Activated T-helper 17 cell treated with anti-CD3 and anti-CD28 coated beads, Interleukin-2, amount 50 U/mL, for 72 hours (primary cell): Measurements from ENCODE around the gene GCA. TPM values are rescaled to one million over a fixed set of nuclear protein-coding genes. Genes with fewer than 3 reads are reported as not detected.

ENCODE experiments used
- ATAC-seq: fragments of 150-1000 bp; cut with Tn5 transposase; replicated peaks from 2 replicates; pipeline ENCODE4 v1.10.0; 2021; ENCODE audit warnings: mild to moderate bottlenecking, moderate library complexity
- H3K27ac Mint-ChIP-seq: one replicate; pipeline ENCODE4 v1.8.0; 2022; ENCODE audit warnings: mixed read lengths
- H3K27me3 Mint-ChIP-seq: one replicate; pipeline ENCODE4 v1.8.0; 2022; ENCODE audit warnings: mixed read lengths
- H3K36me3 Mint-ChIP-seq: one replicate; pipeline ENCODE4 v1.8.0; 2022; ENCODE audit warnings: low read depth, mild to moderate bottlenecking, mixed read lengths
- H3K4me1 Mint-ChIP-seq: one replicate; pipeline ENCODE4 v1.8.0; 2022; ENCODE audit warnings: mixed read lengths
- H3K4me3 Mint-ChIP-seq: one replicate; pipeline ENCODE4 v1.8.0; 2022; ENCODE audit warnings: mild to moderate bottlenecking, mixed read lengths
- H3K9me3 Mint-ChIP-seq: one replicate; pipeline ENCODE4 v1.8.0; 2022; ENCODE audit warnings: mixed read lengths
- total RNA-seq, 2 donors: library from RNA; stranded (reverse); gene quantifications; one replicate each; pipeline ENCODE4 v1.2.3, GENCODE V29; 2022

The GCA gene
- total RNA-seq, result 10 to 100 TPM; 23.4 to 31.2 TPM

GRCh38 chr2:162343824-162344616, at the start of gene GCA:
TSS of gene GCA (plus strand) at chr2:162344132. CDS start at chr2:162344249, 117 bp downstream.
- Mint-ChIP-seq H3K27me3 (no peaks in the 10 kb centered on the region), H3K4me1 (no peaks in the 10 kb centered on the region), H3K27ac (peak within 1 kb of the TSS; percentile 86), H3K9me3 (no peaks in the 10 kb centered on the region), H3K36me3 (no peaks in the 10 kb centered on the region), H3K4me3 (peak within 1 kb of the TSS; percentile 93)
- peak; percentile 98 for ATAC-seq

- H3K36me3 Mint-ChIP-seq, result peaks cover 31% of the 10 kb centered on the region
- no peak for ATAC-seq
- no peak overlapping the region for H3K27ac Mint-ChIP-seq
- H3K4me1 Mint-ChIP-seq, result no peaks in the 10 kb centered on the region
- H3K9me3 Mint-ChIP-seq, result no peaks in the 10 kb centered on the region
- no peak overlapping the region for H3K4me3 Mint-ChIP-seq
- no peaks in the 10 kb centered on the region for H3K27me3 Mint-ChIP-seq
Observed at GRCh38 chr2:162295009-162295408, 48.9 kb upstream of the GCA start.

GRCh38 chr2:162297925-162298552, 45.9 kb upstream of the GCA start:
- Mint-ChIP-seq H3K9me3 (no peaks in the 10 kb centered on the region), H3K4me1 (no peaks in the 10 kb centered on the region), H3K36me3 (peaks cover 8% of the 10 kb centered on the region), H3K4me3 (no peak overlapping the region), H3K27me3 (no peaks in the 10 kb centered on the region), H3K27ac (no peak overlapping the region)
- peak; percentile 46 for ATAC-seq

GRCh38 chr2:162298669-162299335, 45.1 kb upstream of the GCA start:
- H3K9me3 Mint-ChIP-seq, result no peaks in the 10 kb centered on the region
- H3K4me1 Mint-ChIP-seq, result no peaks in the 10 kb centered on the region
- ATAC-seq, result no peak
- no peaks in the 10 kb centered on the region for H3K27me3 Mint-ChIP-seq
- no peak overlapping the region for H3K27ac Mint-ChIP-seq
- no peak overlapping the region for H3K4me3 Mint-ChIP-seq
- peaks cover 8% of the 10 kb centered on the region for H3K36me3 Mint-ChIP-seq

- Mint-ChIP-seq H3K9me3 (no peaks in the 10 kb centered on the region), H3K27me3 (no peaks in the 10 kb centered on the region), H3K4me1 (no peaks in the 10 kb centered on the region), H3K36me3 (peaks cover 15% of the 10 kb centered on the region), H3K27ac (no peak overlapping the region), H3K4me3 (no peak overlapping the region)
- no peak for ATAC-seq
Observed at GRCh38 chr2:162300266-162300665, 43.7 kb upstream of the GCA start.

- Mint-ChIP-seq H3K4me3 (no peak overlapping the region), H3K36me3 (peaks cover 16% of the 10 kb centered on the region), H3K27ac (no peak overlapping the region), H3K9me3 (no peaks in the 10 kb centered on the region), H3K4me1 (no peaks in the 10 kb centered on the region), H3K27me3 (no peaks in the 10 kb centered on the region)
- peak; percentile 49 for ATAC-seq
Observed at GRCh38 chr2:162301151-162301804, 42.7 kb upstream of the GCA start.

GRCh38 chr2:162301877-162302276, 42.1 kb upstream of the GCA start:
- H3K36me3 Mint-ChIP-seq, result peaks cover 22% of the 10 kb centered on the region
- no peak overlapping the region for H3K27ac Mint-ChIP-seq
- no peaks in the 10 kb centered on the region for H3K27me3 Mint-ChIP-seq
- H3K4me1 Mint-ChIP-seq, result no peaks in the 10 kb centered on the region
- H3K9me3 Mint-ChIP-seq, result no peaks in the 10 kb centered on the region
- ATAC-seq, result no peak
- no peak overlapping the region for H3K4me3 Mint-ChIP-seq

GRCh38 chr2:162305901-162306300, 38.0 kb upstream of the GCA start:
- Mint-ChIP-seq H3K4me1 (peaks cover 18% of the 10 kb centered on the region), H3K9me3 (no peaks in the 10 kb centered on the region), H3K27me3 (no peaks in the 10 kb centered on the region), H3K27ac (no peak overlapping the region), H3K36me3 (peaks cover 56% of the 10 kb centered on the region), H3K4me3 (no peak overlapping the region)
- no peak for ATAC-seq

GRCh38 chr2:162308747-162309503, 35.0 kb upstream of the GCA start:
- no peak overlapping the region for H3K4me3 Mint-ChIP-seq
- peaks cover 33% of the 10 kb centered on the region for H3K4me1 Mint-ChIP-seq
- ATAC-seq, result peak; percentile 37
- peaks cover 58% of the 10 kb centered on the region for H3K36me3 Mint-ChIP-seq
- no peak overlapping the region for H3K27ac Mint-ChIP-seq
- H3K9me3 Mint-ChIP-seq, result no peaks in the 10 kb centered on the region
- no peaks in the 10 kb centered on the region for H3K27me3 Mint-ChIP-seq

GRCh38 chr2:162312853-162313252, 31.1 kb upstream of the GCA start:
- peaks cover 36% of the 10 kb centered on the region for H3K36me3 Mint-ChIP-seq
- H3K4me3 Mint-ChIP-seq, result no peak overlapping the region
- H3K4me1 Mint-ChIP-seq, result peaks cover 44% of the 10 kb centered on the region
- no peak for ATAC-seq
- no peaks in the 10 kb centered on the region for H3K9me3 Mint-ChIP-seq
- no peak overlapping the region for H3K27ac Mint-ChIP-seq
- no peaks in the 10 kb centered on the region for H3K27me3 Mint-ChIP-seq

- H3K9me3 Mint-ChIP-seq, result no peaks in the 10 kb centered on the region
- no peak for ATAC-seq
- peaks cover 35% of the 10 kb centered on the region for H3K4me1 Mint-ChIP-seq
- peak overlapping the region; percentile 99 for H3K4me3 Mint-ChIP-seq
- no peaks in the 10 kb centered on the region for H3K27me3 Mint-ChIP-seq
- H3K27ac Mint-ChIP-seq, result peak overlapping the region; percentile 99
- H3K36me3 Mint-ChIP-seq, result peaks cover 23% of the 10 kb centered on the region
Observed at GRCh38 chr2:162315938-162316337, 28.0 kb upstream of the GCA start.

GRCh38 chr2:162316590-162316989, 27.3 kb upstream of the GCA start:
- Mint-ChIP-seq H3K9me3 (no peaks in the 10 kb centered on the region), H3K27ac (peak overlapping the region; percentile 99), H3K4me3 (peak overlapping the region; percentile 99), H3K36me3 (peaks cover 19% of the 10 kb centered on the region), H3K4me1 (peaks cover 41% of the 10 kb centered on the region), H3K27me3 (no peaks in the 10 kb centered on the region)
- no peak for ATAC-seq

GRCh38 chr2:162317058-162317742, 26.7 kb upstream of the GCA start:
- peak overlapping the region; percentile 99 for H3K4me3 Mint-ChIP-seq
- H3K27me3 Mint-ChIP-seq, result no peaks in the 10 kb centered on the region
- H3K27ac Mint-ChIP-seq, result peak overlapping the region; percentile 99
- peaks cover 38% of the 10 kb centered on the region for H3K4me1 Mint-ChIP-seq
- peaks cover 19% of the 10 kb centered on the region for H3K36me3 Mint-ChIP-seq
- no peaks in the 10 kb centered on the region for H3K9me3 Mint-ChIP-seq
- no peak for ATAC-seq
